Left ventricle myocardium superior (tissue), 1 donor: ENCODE results near the gene PBX4. TPM values are rescaled to one million over a fixed set of nuclear protein-coding genes. Genes with fewer than 3 reads are reported as not detected.
"Not testable (repeated sequence)": the region's sequence is repeated elsewhere in the genome, so short reads cannot be mapped to it uniquely, and the experiment has no call there.

ENCODE experiments used
- ATAC-seq: fragments of 200-7000 bp; cut with Tn5 transposase; one replicate; pipeline ENCODE4 v1.9.1; 2020; ENCODE audit warnings: mild to moderate bottlenecking, moderate library complexity
- DNase-seq: peaks from one replicate; pipeline ENCODE4 v3.0.0-alpha.2; 2020
- intact Hi-C: fragments of 100-400 bp; cut with micrococcal nuclease; formaldehyde crosslinking; loops from one replicate; pipeline ENCODE4 v1.11.0; 2022
- total RNA-seq: library from RNA; stranded (reverse); fragmentation: NEBNext Ultra II Directional; extraction: Animal tissue kit (Norgen Biotek cat#: 25700); gene quantifications from one replicate; pipeline ENCODE4 v1.2.1, GENCODE V29; 2021
- donor health status: DM: no; HTN: yes; CAD: no; lungs with severe emphysema.

The PBX4 gene
- total RNA-seq, 1 donor from 2014 or later, result 0.42 TPM

DNA sequence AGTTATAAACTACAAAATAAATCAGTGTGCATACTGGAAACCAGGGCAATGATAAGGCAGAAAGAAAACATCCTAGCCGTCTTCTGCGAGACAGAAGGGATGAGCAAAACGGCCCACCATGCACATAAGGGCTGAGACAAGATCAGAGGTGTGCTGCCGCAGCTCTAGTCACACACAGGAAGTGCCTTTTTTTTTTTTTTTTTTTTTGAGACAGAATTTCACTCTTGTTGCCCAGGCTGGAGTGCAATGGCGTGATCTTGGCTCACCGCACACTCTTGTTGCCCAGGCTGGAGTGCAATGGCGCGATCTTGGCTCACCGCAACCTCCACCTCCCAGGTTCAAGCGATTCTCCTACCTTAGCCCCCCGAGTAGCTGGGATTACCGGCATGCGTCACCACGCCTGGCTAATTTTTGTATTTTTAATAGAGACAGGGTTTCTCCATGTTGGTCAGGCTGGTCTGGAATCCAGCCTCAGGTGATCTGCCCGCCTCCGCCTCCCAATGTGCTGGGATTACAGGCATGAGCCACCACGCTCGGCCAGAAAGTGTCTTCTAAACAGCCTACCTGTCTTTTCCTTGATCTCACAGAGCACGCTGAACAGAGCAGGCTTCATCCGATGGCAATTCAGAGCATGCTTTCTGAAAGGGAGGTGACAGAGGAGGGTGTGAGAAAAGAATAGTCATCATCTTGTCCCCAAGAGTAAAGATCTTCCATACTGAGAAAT lies 19.6 kb downstream of the PBX4 start:
- DNase-seq, ATAC-seq, intact Hi-C loops: not testable (repeated sequence)

DNA sequence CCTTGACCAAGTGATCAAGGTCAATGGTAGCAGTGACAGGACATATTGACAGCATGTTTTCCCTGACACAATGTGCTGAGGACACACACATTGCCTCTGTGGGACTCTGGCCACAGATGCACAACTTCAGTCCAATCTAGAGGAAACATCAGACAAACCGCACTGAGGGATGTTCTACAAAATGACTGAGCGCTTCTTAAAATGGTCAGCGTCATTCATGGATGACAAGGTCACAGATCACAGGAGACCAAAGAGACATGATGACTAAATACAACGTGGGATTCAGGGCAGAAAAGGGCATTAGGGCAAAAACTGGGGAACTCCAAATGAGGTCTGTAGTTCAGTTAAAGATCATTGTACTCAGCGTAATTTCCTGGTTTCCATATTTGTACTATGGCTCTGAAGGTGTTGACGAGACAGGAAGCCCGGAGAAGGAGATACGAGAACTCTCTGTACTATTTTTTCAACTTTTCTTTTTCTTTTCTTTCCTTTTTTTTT lies 20.6 kb downstream of the PBX4 start:
- ATAC-seq (no peak), DNase-seq (no peak)
- intact Hi-C loops, result no loop called here

DNA sequence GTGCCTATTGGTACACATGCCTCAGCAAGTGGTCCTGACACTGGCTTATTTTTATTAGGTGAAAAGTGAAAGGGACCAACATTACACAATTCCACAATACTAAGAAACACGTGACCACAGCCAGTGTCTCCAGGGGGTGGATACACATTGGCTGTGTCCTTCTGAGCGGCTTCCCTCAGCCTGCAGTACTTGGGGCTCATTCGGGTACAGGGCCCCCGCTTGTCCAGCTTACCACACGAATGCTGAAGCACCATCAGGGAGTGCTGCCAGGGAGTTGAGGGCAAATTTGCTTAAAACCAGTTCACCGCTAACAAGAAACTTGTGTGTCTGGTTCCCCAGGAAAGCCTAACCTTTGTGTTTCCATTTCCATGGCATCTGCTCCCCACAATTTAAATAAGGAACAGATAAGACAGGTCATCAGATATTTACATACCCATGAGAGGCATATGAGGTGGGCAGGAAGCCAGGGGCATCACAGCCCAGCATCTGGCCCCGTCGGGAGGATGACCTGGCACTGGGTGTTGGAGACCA lies 23.3 kb downstream of the PBX4 start:
- DNase-seq, result no peak
- no peak for ATAC-seq
- intact Hi-C loops, result no loop called here

DNA sequence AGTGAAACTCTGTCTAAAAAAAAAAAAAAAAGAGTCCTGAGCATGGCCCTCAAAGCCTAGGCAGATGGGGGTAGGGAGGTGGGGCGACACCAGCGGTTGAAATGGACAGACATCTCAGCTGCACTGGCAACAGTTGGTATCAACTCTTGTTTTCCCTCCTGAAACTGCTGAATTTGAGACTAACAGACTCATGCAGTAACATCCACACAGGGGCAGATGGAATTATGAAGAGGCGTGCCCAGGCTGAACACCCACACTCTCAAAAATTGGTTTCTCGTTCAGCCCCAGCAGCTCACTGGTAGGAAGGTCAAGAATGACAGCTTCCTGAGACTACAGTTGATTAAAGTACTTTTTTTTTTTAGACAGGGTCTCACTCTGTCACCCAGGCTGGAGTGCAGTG lies 24.1 kb downstream of the PBX4 start:
- no peak for DNase-seq
- no peak for ATAC-seq
- intact Hi-C loops, result no loop called here

DNA sequence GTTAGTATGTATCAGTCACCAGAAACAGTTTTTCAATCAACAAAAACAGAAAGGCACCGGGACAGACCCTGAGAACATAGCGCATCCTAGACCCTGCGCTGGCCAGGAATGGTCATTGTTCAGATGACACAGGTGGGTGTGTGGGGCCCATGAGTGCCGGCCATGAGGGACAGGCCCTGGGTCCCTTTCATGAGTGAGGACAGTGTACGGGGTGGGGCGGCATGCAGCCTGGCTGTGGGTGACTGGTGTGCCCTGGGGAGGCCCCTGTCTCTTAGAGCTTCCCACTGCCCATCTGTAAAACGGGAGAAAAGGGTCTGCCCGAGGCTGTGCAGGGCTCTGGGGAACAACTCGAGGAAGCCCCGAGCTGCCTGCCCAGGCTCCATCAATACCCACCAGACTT lies 25.8 kb downstream of the PBX4 start:
- intact Hi-C loops, result no loop called here
- DNase-seq (no peak), ATAC-seq (no peak)

DNA sequence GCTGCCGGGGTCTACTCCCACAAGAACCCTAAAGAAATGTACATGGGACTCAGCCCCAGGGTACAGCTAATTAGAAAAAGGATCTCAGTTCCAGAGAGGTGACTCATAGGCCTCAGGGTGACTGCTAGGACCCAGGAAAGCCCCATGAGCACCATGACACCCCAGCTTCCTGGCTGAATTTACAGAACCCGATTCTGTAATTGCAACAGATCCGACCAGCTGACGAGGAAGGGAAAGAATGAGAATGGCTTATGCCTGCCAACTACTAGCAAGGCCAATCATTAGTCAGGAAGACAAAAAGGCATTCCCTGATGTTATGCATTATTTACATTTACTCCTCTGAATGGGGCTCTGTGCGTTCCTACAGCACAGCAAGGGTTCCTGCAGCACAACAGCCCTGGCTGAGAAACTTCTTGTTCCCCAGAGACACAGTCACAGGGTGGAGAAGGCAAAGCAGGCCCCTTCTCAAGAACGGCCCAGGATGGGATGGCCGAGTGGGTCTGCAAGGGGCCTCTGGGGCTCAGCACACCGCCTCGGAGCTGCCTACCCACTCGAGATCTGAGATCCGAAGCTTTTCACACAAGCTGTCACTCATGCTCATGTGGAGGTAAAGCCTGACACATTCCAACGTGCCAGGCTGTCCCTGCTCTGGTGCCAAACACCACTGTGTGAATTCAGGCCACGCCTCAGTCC lies 27.2 kb downstream of the PBX4 start:
- intact Hi-C loops, result no loop called here
- ATAC-seq (no peak), DNase-seq (no peak)

DNA sequence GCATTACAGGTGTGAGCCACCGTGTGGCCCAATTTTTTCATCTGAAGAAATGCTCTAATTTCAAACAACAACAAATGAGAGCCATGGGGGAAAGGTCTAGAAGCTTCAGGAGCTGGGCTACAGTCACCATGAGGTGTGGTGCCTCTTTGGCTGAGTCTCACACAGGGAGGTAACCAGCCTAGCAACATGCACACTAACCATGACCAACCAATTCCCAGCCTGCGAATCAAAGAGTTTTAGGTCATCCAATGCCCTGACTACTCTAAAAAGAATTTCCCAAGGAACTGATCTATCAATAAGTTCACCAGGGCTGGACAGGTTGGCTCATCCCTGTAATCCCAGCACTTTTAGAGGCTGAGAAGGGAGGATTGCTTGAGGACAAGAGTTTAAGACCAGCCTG lies 29.9 kb downstream of the PBX4 start:
- ATAC-seq (no peak), DNase-seq (no peak)
- intact Hi-C loops, result no loop called here

DNA sequence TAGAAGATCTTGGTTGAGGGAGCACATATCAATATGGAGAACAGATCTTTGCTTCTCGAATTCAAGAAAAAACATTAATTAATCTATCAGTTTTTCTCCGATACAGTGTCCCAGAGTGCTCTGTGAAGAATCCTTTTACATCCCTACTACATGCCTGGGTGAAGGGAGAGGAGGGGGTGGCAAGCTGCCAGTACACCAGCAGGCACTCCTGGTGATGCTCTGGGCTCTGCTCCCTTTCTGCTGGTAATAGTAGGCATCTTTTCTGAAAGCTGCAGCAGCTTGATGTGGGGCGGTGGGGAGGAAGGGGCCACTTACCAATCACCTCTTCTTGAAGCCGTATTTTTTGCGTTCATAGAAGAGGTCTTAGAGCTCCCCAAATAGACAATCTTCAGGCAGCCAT lies 30.7 kb downstream of the PBX4 start:
- intact Hi-C loops, result no loop called here
- ATAC-seq, result no peak
- DNase-seq, result no peak

DNA sequence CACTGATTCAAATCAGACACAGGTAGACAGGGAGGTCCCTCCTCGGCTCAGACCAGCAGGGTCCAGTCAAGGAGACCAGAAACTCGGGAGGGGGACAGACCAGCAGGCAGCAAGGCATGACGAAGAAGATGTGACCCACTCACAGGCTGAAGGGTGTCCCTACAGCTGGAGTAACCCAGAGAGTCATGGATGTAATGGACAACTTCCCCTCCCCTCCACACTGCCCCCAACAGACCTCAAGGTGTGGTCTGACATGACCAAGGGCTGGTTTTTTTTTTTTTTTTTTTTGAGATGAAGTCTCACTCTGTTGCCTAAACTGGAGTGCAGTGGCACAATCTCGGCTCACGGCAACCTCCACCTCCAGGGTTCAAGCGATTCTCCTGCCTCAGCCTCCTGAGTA lies 34.1 kb downstream of the PBX4 start:
- ATAC-seq (no peak), DNase-seq (no peak)
- intact Hi-C loops, result no loop called here

DNA sequence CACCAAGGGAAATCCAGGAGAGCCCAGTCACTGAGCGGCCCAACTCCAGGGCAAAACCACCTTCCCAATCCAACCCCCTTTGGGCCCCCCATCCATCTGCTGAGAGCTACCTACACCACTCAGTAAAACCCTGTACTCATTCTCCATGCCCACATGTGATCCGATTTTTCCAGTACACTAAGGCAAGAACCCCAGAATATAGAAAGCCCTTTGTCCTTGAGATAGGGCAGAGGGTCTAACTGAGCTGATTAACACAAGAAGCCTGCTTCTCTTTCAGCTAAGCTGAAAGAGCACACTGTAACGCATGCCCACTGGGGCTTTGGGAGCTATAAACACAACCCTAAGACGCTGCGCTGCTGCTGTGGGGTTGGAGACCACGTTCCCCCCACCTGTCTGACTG lies 36.0 kb downstream of the PBX4 start:
- intact Hi-C loops, result no loop called here
- no peak for DNase-seq
- no peak for ATAC-seq

DNA sequence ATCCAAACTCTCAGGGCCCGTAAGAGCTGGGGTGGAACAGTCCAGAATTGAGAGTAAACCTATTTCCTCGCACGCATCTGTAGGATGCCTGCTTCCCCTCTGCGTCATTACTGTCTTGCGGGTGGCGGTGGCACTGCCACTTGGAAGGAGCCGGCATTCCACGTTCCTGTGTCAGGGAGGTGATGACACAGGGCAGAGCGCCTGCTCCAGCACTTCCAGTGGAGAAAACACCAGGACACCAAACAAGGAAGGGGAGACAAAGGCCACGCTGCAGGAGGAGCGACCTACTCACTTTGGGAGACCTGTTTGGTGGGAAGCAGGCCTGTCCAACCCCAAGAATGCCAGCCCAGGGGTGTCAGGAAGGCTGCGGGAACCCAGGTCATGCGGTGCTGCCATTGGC lies 37.1 kb downstream of the PBX4 start:
- intact Hi-C loops, result no loop called here
- DNase-seq (no peak), ATAC-seq (no peak)

DNA sequence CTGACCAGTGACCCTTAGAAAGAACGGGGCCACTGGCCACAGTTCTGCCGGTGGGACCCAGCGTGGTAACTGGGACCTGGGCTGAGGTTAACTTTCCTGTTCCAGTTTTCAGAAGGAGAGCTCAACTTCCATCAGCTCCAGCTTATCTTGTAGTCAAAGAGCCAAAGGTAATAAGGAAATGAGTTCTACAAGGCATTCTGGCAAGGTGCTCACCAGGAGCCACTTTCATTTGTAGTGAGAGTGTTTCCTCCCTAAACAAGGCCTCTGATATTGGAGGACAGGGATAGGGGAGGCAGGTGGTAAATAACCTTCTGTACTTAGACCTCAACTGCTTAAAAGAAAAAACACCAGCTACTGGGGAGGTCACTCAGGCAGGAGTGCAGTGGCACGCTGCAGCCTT lies 38.1 kb downstream of the PBX4 start:
- intact Hi-C loops, result no loop called here
- DNase-seq (no peak), ATAC-seq (no peak)

DNA sequence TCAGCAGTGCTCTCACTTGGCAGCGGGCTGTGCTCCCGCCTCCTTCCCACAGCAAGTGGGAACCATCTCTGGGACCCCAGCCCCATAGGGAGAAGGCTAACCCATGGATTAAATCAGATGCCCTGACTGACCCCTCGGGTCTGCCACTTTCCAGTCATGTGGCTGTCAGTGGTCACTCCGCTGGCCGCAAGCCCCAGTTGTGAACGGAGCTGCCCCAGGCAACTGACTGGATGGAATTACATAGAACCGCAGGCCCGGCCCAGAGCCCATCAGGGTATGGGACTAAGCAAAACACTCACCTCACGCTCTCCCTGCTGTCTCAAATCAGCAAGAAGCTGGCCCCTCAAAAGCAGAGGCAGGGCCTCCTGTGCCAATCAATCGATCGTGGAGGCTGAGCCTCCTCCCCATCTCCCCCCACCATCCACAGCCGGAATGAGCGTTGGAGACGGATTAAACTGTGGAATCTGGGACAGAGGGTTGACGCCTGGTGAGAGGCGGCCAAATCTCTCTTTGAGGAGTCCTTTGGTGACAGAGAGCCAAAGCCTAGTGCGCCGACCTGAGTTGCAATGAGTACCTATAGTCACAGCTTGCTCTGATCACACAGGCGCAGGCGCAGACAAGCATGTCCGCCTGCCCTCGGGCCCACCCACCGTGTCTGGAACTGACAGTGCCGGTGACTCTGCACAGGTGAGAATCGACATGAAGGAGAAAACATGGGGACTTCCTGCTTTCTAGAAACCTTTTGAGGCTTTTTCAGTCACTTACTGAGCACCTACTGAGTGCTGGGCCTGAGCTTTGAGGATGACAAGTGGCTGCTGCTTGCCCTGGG lies 38.7 kb downstream of the PBX4 start:
- ATAC-seq (no peak), DNase-seq (no peak)
- intact Hi-C loops, result no loop called here

DNA sequence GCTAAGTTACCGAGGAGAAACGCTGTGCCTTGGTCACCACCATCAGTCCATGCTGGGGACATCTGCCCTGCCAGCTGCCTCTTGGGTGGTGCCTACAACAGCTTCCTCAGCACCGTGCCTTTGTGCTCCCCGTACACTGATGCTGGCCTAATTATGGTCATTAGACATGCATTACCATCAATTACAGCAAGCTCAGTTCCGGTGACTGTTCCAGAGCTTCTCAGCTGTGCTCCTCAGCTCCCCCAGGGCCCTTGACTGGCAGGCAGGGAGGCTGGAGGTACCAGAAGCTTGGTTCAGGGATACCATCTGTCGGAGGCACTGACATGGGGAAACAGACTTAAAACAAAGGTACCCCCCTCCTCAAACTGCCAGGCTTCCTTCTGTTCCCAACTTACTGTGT lies 40.2 kb downstream of the PBX4 start:
- intact Hi-C loops, result no loop called here
- no peak for ATAC-seq
- DNase-seq, result no peak

DNA sequence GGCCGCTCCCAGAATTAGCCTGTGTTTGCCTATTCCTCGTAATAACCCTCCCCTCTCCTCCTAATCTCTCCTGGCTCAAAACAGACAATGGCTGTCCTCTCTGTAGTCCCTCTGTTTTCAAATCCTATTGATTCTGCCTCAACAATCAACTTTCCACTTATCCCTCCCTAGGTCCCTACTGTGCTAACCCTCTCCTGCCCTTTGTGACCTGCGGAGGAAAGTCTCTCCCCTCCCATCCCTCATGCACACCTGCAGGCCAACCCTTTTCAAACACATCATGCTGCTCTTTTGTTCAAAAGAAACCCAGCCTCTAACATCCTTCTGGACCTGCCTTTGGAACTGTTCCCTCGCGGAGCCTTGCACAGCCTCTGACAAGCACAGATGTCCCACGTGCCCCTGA lies 43.1 kb downstream of the PBX4 start:
- DNase-seq (no peak), ATAC-seq (no peak)
- intact Hi-C loops, result no loop called here

DNA sequence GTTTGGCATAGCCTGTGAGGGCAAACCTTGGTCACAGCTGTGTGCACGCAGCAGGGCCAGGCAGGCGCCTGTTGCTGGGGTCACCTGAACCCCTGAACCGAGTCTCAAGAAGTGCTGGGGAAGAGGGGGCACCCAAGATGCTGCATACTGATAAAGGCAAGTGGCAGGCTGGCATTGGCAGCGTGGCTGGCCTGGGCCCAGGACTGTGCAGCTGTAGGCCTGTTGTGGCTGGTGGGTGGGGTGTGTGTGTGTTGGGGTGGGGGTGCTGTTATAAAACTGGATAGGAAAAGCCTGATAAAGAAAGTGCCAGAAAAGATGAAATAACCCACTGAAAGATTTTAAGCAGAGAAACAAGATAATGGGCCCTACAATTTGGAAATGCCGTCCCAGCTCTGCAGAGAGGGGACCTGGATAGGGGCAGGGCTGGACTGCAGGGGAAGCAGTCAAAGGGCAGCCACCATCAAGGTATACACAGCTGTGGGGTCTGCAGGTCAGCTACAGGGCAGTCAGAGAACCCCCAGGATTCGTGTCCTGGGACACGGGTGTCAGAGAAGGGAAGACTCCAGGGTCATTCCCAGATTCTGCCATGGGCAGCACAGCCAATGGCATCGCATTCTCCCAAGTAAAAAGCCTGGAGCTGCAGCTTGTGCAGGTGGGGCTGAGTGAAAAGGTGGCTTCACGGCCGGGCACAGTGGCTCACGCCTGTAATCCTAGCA lies 47.3 kb downstream of the PBX4 start:
- ATAC-seq (no peak), DNase-seq (no peak)
- intact Hi-C loops, result no loop called here

DNA sequence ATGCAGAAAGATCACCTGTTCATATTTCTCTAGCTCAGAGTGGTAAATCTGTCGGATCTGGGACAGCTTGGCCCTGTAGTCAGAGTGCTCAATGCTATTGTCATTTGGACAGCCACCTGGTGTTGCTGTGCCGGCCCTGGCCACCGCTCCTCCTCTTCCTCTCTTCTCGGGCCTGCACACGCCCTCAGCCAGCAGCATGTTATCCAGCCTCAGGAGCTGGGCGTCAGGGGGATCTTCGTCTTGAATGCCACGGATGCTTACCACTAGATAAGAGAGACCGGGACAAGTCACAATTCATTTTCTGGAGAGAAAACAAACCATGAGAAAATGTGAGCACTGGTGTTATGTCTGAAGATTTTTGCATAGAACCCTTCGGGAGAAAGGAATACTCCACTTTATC lies 47.9 kb downstream of the PBX4 start:
- ATAC-seq (no peak), DNase-seq (no peak)
- intact Hi-C loops, result no loop called here

DNA sequence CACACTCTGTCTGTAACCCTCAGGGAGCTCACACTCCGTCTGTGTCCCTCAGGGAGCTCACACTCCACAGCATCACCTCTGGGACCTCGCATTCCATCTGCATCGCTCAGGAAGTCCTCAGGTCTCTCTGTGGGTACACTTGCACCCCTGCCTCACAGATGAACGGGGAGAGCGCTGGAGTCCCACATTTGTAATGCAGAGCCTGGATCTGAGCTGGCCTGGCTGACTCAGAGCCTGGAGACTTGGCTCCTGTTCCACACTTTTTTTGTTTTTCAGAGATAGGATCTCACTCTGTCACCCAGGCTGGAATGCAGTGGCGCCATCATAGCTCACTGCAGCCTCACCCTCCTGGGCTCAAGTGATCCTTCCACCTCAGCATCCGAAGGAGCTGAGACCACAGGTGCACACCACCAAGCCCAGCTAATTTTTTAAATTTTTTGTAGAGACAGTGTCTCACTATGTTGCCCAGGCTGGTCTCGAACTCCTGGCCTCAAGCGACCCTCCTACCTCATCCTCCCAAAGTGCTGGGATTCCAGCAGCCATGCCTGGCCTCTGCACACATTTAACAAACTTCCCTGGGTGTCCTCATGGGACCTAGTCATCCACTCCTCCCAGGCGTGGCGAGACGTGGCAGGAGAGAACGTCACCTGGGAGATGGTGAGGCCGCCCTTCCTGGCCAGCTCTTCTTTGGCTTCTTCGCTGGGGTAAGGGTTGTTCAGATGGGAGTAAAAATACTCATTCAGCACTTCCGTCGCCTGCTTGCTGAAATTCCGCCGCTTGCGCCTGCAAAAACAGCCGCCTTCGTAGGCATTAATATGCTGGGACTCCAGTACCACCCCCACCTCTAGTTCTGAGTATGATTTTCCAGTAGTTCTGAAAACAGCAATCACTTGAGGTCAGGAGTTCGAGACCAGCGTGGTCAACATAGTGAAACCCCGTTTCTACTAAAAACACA lies 49.4 kb downstream of the PBX4 start:
- intact Hi-C loops, result no loop called here
- no peak for DNase-seq
- ATAC-seq, result no peak
